Osteocyte (in vitro differentiated cells): ENCODE data around the gene METTL3. TPM values are rescaled to one million over a fixed set of nuclear protein-coding genes. Genes with fewer than 3 reads are reported as not detected.

ENCODE experiments used
- DNase-seq: peaks from one replicate; pipeline ENCODE4 v3.0.0; 2021; ENCODE audit warnings: mixed read lengths; ENCODE audit not compliant: unreplicated experiment; ENCODE audit errors: extremely low spot score
- H3K27ac Mint-ChIP-seq: one replicate; pipeline ENCODE4 v1.8.0; 2021; ENCODE audit warnings: mild to moderate bottlenecking, mixed read lengths; ENCODE audit not compliant: unreplicated experiment
- H3K27me3 Mint-ChIP-seq: one replicate; pipeline ENCODE4 v1.8.0; 2021; ENCODE audit warnings: mixed read lengths; ENCODE audit not compliant: unreplicated experiment
- H3K36me3 Mint-ChIP-seq: one replicate; pipeline ENCODE4 v1.8.0; 2021; ENCODE audit warnings: mixed read lengths; ENCODE audit not compliant: unreplicated experiment
- H3K4me1 Mint-ChIP-seq: one replicate; pipeline ENCODE4 v1.8.0; 2021; ENCODE audit warnings: mixed read lengths; ENCODE audit not compliant: unreplicated experiment
- H3K4me3 Mint-ChIP-seq: one replicate; pipeline ENCODE4 v1.8.0; 2021; ENCODE audit warnings: mild to moderate bottlenecking, moderate library complexity, mixed read lengths; ENCODE audit not compliant: unreplicated experiment
- H3K9me3 Mint-ChIP-seq: one replicate; pipeline ENCODE4 v1.8.0; 2021; ENCODE audit warnings: mixed read lengths; ENCODE audit not compliant: unreplicated experiment
- CTCF ChIP-seq: fragments of 200-600 bp; sonication (generic); IDR thresholded peaks from 2 replicates; pipeline ENCODE4 v1.5.0; 2021; ENCODE audit warnings: antibody characterized with exemption, mild to moderate bottlenecking, moderate library complexity
- total RNA-seq: library from RNA; stranded (reverse); gene quantifications from 2 replicates; pipeline ENCODE4 v1.2.1, GENCODE V29; 2021

Gene METTL3
- total RNA-seq, 1 donor from 2014 or later, result 42.9 TPM

- no peak for DNase-seq
- peak; percentile 66 for TF ChIP-seq CTCF
- no peak overlapping the region for H3K4me3 Mint-ChIP-seq
- H3K27me3 Mint-ChIP-seq, result no peaks in the 10 kb centered on the region
- H3K36me3 Mint-ChIP-seq, result peaks cover 48% of the 10 kb centered on the region
- H3K4me1 Mint-ChIP-seq, result no peaks in the 10 kb centered on the region
- H3K9me3 Mint-ChIP-seq, result no peaks in the 10 kb centered on the region
- H3K27ac Mint-ChIP-seq, result peak overlapping the region; percentile 15
Measured at GRCh38 chr14:21498540-21499526, 12.3 kb downstream of the METTL3 start.

- DNase-seq, result no peak
- TF ChIP-seq CTCF, result no peak
- Mint-ChIP-seq H3K4me1 (no peaks in the 10 kb centered on the region), H3K9me3 (no peaks in the 10 kb centered on the region), H3K36me3 (peaks cover 53% of the 10 kb centered on the region), H3K4me3 (no peak overlapping the region), H3K27ac (no peak overlapping the region), H3K27me3 (no peaks in the 10 kb centered on the region)
Measured at GRCh38 chr14:21496453-21496852, 14.7 kb downstream of the METTL3 start.

- no peaks in the 10 kb centered on the region for H3K4me1 Mint-ChIP-seq
- H3K27me3 Mint-ChIP-seq, result no peaks in the 10 kb centered on the region
- no peak for TF ChIP-seq CTCF
- no peak for DNase-seq
- H3K27ac Mint-ChIP-seq, result peak overlapping the region; percentile 7
- no peak overlapping the region for H3K4me3 Mint-ChIP-seq
- H3K36me3 Mint-ChIP-seq, result peaks cover 51% of the 10 kb centered on the region
- H3K9me3 Mint-ChIP-seq, result no peaks in the 10 kb centered on the region
Measured at GRCh38 chr14:21494902-21495762, 16.0 kb downstream of the METTL3 start.

- no peak for TF ChIP-seq CTCF
- Mint-ChIP-seq H3K36me3 (peaks cover 18% of the 10 kb centered on the region), H3K9me3 (no peaks in the 10 kb centered on the region), H3K27ac (peak overlapping the region; percentile 58), H3K4me1 (peaks cover 4% of the 10 kb centered on the region), H3K27me3 (no peaks in the 10 kb centered on the region), H3K4me3 (no peak overlapping the region)
- DNase-seq, result no peak
Measured at GRCh38 chr14:21486640-21487087, 24.5 kb downstream of the METTL3 start.
